GM23338 (cell line): ENCODE results near the gene ATN1. TPM values are rescaled to one million over a fixed set of nuclear protein-coding genes. Genes with fewer than 3 reads are reported as not detected.

Experiments
- ATAC-seq: fragments of 200-7000 bp; cut with Tn5 transposase; 3 replicates; pipeline ENCODE4 v1.9.1; 2020
- DNase-seq: peaks from one replicate; pipeline ENCODE4 v3.0.0-alpha.2; 2015; ENCODE audit warnings: low spot score
- H2AFZ ChIP-seq: fragments of 200-600 bp; sonication (generic); 2 replicates; pipeline ENCODE4 v1.8.0; 2016; ENCODE audit warnings: antibody characterized with exemption, mild to moderate bottlenecking, moderate library complexity
- H3F3A ChIP-seq: fragments of 200-600 bp; sonication (generic); replicated peaks from 2 replicates; pipeline ENCODE4 v1.8.0; 2017; ENCODE audit warnings: antibody characterized with exemption, mixed run types, low read depth
- H3K27ac ChIP-seq: fragments of 200-600 bp; sonication (generic); 2 replicates; pipeline ENCODE4 v1.6.1; 2016; ENCODE audit warnings: low read depth
- H3K27me3 ChIP-seq: fragments of 200-600 bp; sonication (generic); 2 replicates; pipeline ENCODE4 v1.8.0; 2016; ENCODE audit warnings: mild to moderate bottlenecking, mixed run types, moderate library complexity; ENCODE audit not compliant: insufficient read depth
- H3K36me3 ChIP-seq: fragments of 200-600 bp; sonication (generic); 2 replicates; pipeline ENCODE4 v1.8.0; 2016; ENCODE audit warnings: mild to moderate bottlenecking; ENCODE audit not compliant: insufficient read depth
- H3K4me1 ChIP-seq: fragments of 200-600 bp; sonication (generic); 2 replicates; pipeline ENCODE4 v1.8.0; 2016; ENCODE audit warnings: mild to moderate bottlenecking, moderate library complexity; ENCODE audit not compliant: insufficient read depth
- H3K4me2 ChIP-seq: fragments of 200-600 bp; sonication (generic); 2 replicates; pipeline ENCODE4 v1.7.1; 2017; ENCODE audit warnings: mixed run types
- H3K4me3 ChIP-seq: fragments of 200-600 bp; sonication (generic); 2 replicates; pipeline ENCODE4 v1.6.1; 2016; ENCODE audit warnings: mixed run types
- H3K79me2 ChIP-seq: fragments of 200-600 bp; sonication (generic); replicated peaks from 2 replicates; pipeline ENCODE4 v1.8.0; 2017; ENCODE audit warnings: mild to moderate bottlenecking; ENCODE audit not compliant: insufficient read depth
- H3K9me2 ChIP-seq: fragments of 200-600 bp; sonication (generic); 2 replicates; pipeline ENCODE4 v1.8.0; 2017; ENCODE audit not compliant: insufficient read depth
- H4K20me1 ChIP-seq: fragments of 200-600 bp; sonication (generic); replicated peaks from 2 replicates; pipeline ENCODE4 v1.8.0; 2017; ENCODE audit warnings: mild to moderate bottlenecking; ENCODE audit not compliant: insufficient read depth
- H3K27ac Mint-ChIP-seq: 2 replicates; pipeline ENCODE4 v1.8.0; 2020; ENCODE audit warnings: inconsistent platforms, mild to moderate bottlenecking, moderate library complexity, mixed read lengths
- H3K27me3 Mint-ChIP-seq: 3 replicates; pipeline ENCODE4 v1.8.0; 2022; ENCODE audit warnings: low read depth, mild to moderate bottlenecking, moderate library complexity, mixed read lengths, inconsistent platforms; ENCODE audit not compliant: insufficient read depth, poor library complexity
- H3K36me3 Mint-ChIP-seq: 3 replicates; pipeline ENCODE4 v1.8.0; 2021; ENCODE audit warnings: low read depth, mild to moderate bottlenecking, inconsistent platforms, moderate library complexity, mixed read lengths
- H3K4me1 Mint-ChIP-seq: 3 replicates; pipeline ENCODE4 v1.8.0; 2020; ENCODE audit warnings: mild to moderate bottlenecking, inconsistent platforms, mixed read lengths
- H3K4me3 Mint-ChIP-seq: 3 replicates; pipeline ENCODE4 v1.8.0; 2021; ENCODE audit warnings: moderate library complexity, mild to moderate bottlenecking, inconsistent platforms, mixed read lengths
- H3K9me3 Mint-ChIP-seq: 3 replicates; pipeline ENCODE4 v1.8.0; 2020; ENCODE audit warnings: moderate library complexity, mild to moderate bottlenecking, inconsistent platforms, mixed read lengths
- CREB1 ChIP-seq: fragments of 250-450 bp; sonication (Bioruptor Pico); IDR thresholded peaks from 2 replicates; pipeline ENCODE4 v1.5.0; 2020; ENCODE audit warnings: low read depth, mild to moderate bottlenecking, moderate library complexity
- EZH2phosphoT487 ChIP-seq: fragments of 200-600 bp; sonication (generic); IDR thresholded peaks from one replicate; pipeline ENCODE4 v1.8.1; 2018; ENCODE audit warnings: antibody characterized with exemption; ENCODE audit not compliant: unreplicated experiment
- NANOG ChIP-seq: IDR thresholded peaks from 2 replicates; pipeline ENCODE4 v1.6.1; 2016; ENCODE audit warnings: antibody characterized with exemption, borderline replicate concordance
- POLR2AphosphoS5 ChIP-seq: IDR thresholded peaks from 2 replicates; pipeline ENCODE4 v1.6.1; 2016; ENCODE audit warnings: antibody characterized with exemption, low read depth
- STAT1 ChIP-seq: IDR thresholded peaks from one replicate; pipeline ENCODE4 v1.6.1; 2016; ENCODE audit warnings: antibody characterized with exemption; ENCODE audit not compliant: unreplicated experiment
- ZNF114 ChIP-seq: fragments of 250-450 bp; sonication (Bioruptor Pico); IDR thresholded peaks from 2 replicates; pipeline ENCODE4 v1.5.0; 2020; ENCODE audit warnings: mild to moderate bottlenecking, moderate library complexity
- ZNF331 ChIP-seq: fragments of 250-450 bp; sonication (Bioruptor Pico); IDR thresholded peaks from 2 replicates; pipeline ENCODE4 v1.5.0; 2020; ENCODE audit warnings: low read depth, mild to moderate bottlenecking, moderate library complexity
- ZNF462 ChIP-seq: fragments of 250-450 bp; sonication (Bioruptor Pico); IDR thresholded peaks from 2 replicates; pipeline ENCODE4 v1.5.0; 2020; ENCODE audit warnings: mild to moderate bottlenecking, moderate library complexity
- polyA plus RNA-seq: library from polyadenylated mRNA; unstranded; fragments of >200 nt; fragmentation: Nextera tagmentation; extraction: Ambion mirVana; gene quantifications from 2 replicates; pipeline ENCODE4 v1.2.1, GENCODE V29; 2016
- total RNA-seq: library from RNA; depleted of rRNA; stranded (reverse); fragments of >200 nt; shearing (Covaris generic); gene quantifications from 2 replicates; pipeline ENCODE4 v1.2.3, GENCODE V29; 2014
- TF ChIP-seq, protein P1 (sequence below): IDR thresholded peaks from 2 replicates; pipeline ENCODE4 v1.6.1; 2016; ENCODE audit warnings: antibody characterized with exemption
- TF ChIP-seq, protein P2 (sequence below): IDR thresholded peaks from one replicate; pipeline ENCODE4 v1.6.1; 2018; ENCODE audit warnings: antibody characterized with exemption; ENCODE audit not compliant: unreplicated experiment
- TF ChIP-seq, protein P3 (sequence below), 2 experiments: fragments of 200-600 bp in 1 of 2; sonication (generic) in 1 of 2; conservative IDR thresholded peaks; 2 replicates each; pipeline versions ENCODE4 v1.5.1 to v1.6.1; 2016 to 2017; ENCODE audit warnings: antibody characterized with exemption in 2 of 2, low read depth in 2 of 2, mild to moderate bottlenecking in 2 of 2, moderate library complexity in 1 of 2

The ATN1 gene
- total and polyA plus RNA-seq, 2 experiments from 2014 or later, result 27.2 to 49.6 TPM

DNA sequence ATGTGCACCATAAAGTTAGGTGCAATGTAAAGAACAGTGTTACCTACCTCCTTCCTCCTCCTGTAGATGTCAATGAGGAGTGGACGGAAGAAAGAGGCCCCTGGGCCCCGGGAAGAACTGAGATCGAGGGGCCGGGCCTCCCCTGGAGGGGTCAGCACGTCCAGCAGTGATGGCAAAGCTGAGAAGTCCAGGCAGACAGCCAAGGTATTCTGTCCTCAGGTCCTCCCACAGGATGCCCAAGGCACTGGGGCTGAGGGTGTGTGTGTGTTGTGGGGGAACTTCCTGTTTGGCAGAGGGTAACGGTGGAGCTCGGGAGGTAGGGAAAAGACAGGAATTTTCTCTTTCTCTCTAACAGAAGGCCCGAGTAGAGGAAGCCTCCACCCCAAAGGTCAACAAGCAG lies 6.4 kb downstream of the ATN1 start (continued):
- TF ChIP-seq, protein P1, sequence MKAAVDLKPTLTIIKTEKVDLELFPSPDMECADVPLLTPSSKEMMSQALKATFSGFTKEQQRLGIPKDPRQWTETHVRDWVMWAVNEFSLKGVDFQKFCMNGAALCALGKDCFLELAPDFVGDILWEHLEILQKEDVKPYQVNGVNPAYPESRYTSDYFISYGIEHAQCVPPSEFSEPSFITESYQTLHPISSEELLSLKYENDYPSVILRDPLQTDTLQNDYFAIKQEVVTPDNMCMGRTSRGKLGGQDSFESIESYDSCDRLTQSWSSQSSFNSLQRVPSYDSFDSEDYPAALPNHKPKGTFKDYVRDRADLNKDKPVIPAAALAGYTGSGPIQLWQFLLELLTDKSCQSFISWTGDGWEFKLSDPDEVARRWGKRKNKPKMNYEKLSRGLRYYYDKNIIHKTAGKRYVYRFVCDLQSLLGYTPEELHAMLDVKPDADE, result no peak
- no peak for TF ChIP-seq POLR2AphosphoS5
- TF ChIP-seq CREB1 (CRISPR knock-in tag), result no peak
- TF ChIP-seq EZH2phosphoT487, result no peak
- TF ChIP-seq ZNF331, result no peak
- TF ChIP-seq STAT1, result no peak
- TF ChIP-seq ZNF114, result no peak
- TF ChIP-seq NANOG, result no peak
- TF ChIP-seq, protein P2, sequence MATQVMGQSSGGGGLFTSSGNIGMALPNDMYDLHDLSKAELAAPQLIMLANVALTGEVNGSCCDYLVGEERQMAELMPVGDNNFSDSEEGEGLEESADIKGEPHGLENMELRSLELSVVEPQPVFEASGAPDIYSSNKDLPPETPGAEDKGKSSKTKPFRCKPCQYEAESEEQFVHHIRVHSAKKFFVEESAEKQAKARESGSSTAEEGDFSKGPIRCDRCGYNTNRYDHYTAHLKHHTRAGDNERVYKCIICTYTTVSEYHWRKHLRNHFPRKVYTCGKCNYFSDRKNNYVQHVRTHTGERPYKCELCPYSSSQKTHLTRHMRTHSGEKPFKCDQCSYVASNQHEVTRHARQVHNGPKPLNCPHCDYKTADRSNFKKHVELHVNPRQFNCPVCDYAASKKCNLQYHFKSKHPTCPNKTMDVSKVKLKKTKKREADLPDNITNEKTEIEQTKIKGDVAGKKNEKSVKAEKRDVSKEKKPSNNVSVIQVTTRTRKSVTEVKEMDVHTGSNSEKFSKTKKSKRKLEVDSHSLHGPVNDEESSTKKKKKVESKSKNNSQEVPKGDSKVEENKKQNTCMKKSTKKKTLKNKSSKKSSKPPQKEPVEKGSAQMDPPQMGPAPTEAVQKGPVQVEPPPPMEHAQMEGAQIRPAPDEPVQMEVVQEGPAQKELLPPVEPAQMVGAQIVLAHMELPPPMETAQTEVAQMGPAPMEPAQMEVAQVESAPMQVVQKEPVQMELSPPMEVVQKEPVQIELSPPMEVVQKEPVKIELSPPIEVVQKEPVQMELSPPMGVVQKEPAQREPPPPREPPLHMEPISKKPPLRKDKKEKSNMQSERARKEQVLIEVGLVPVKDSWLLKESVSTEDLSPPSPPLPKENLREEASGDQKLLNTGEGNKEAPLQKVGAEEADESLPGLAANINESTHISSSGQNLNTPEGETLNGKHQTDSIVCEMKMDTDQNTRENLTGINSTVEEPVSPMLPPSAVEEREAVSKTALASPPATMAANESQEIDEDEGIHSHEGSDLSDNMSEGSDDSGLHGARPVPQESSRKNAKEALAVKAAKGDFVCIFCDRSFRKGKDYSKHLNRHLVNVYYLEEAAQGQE, result no peak
- TF ChIP-seq, protein P3, sequence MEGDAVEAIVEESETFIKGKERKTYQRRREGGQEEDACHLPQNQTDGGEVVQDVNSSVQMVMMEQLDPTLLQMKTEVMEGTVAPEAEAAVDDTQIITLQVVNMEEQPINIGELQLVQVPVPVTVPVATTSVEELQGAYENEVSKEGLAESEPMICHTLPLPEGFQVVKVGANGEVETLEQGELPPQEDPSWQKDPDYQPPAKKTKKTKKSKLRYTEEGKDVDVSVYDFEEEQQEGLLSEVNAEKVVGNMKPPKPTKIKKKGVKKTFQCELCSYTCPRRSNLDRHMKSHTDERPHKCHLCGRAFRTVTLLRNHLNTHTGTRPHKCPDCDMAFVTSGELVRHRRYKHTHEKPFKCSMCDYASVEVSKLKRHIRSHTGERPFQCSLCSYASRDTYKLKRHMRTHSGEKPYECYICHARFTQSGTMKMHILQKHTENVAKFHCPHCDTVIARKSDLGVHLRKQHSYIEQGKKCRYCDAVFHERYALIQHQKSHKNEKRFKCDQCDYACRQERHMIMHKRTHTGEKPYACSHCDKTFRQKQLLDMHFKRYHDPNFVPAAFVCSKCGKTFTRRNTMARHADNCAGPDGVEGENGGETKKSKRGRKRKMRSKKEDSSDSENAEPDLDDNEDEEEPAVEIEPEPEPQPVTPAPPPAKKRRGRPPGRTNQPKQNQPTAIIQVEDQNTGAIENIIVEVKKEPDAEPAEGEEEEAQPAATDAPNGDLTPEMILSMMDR (conservative IDR thresholded peaks at IDR 0.05; ENCODE audit: low read depth in 2 of 2), result no peak

DNA sequence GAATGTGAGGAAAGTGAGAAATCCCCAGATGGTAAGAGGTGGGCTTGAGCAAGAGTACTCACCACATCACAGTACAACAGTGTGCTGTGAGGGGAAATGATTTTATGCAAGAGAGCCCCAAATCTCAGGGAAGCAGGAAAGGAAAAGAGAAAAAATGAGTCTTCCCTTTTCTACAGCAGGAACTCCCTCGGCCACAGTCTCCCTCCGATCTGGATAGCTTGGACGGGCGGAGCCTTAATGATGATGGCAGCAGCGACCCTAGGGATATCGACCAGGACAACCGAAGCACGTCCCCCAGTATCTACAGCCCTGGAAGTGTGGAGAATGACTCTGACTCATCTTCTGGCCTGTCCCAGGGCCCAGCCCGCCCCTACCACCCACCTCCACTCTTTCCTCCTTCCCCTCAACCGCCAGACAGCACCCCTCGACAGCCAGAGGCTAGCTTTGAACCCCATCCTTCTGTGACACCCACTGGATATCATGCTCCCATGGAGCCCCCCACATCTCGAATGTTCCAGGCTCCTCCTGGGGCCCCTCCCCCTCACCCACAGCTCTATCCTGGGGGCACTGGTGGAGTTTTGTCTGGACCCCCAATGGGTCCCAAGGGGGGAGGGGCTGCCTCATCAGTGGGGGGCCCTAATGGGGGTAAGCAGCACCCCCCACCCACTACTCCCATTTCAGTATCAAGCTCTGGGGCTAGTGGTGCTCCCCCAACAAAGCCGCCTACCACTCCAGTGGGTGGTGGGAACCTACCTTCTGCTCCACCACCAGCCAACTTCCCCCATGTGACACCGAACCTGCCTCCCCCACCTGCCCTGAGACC lies 7.8 kb downstream of the ATN1 start:
- Histone ChIP-seq H3K4me1 (peaks cover 15% of the 10 kb centered on the region), H3K36me3 (peaks cover 17% of the 10 kb centered on the region), H3F3A (peaks cover 48% of the 10 kb centered on the region), H3K4me3 (no peak overlapping the region), H3K9me2 (no peaks in the 10 kb centered on the region), H3K79me2 (peaks cover 35% of the 10 kb centered on the region), H4K20me1 (peaks cover 28% of the 10 kb centered on the region), H3K4me2 (no peak overlapping the region), H2AFZ (no peak overlapping the region), H3K27me3 (no peaks in the 10 kb centered on the region), H3K27ac (no peak overlapping the region)
- ATAC-seq, result no peak
- Mint-ChIP-seq H3K4me3 (peak overlapping the region; percentile 79; the same call in 1 of the 3 replicates), H3K27me3 (peaks cover 26% of the 10 kb centered on the region), H3K27ac (no peak overlapping the region; the same call in 1 of the 2 replicates), H3K9me3 (peaks cover 3% of the 10 kb centered on the region; the same call in 1 of the 3 replicates), H3K36me3 (peaks cover 69% of the 10 kb centered on the region), H3K4me1 (peaks cover 41% of the 10 kb centered on the region)
- DNase-seq, result no peak
- no peak for TF ChIP-seq ZNF462
